Panc1 (cell line): Measurements from ENCODE around the gene DCST2. TPM values are rescaled to one million over a fixed set of nuclear protein-coding genes. Genes with fewer than 3 reads are reported as not detected.
A peak's percentile ranks its signal among the peaks of the same experiment; 100 is the strongest.

ENCODE experiments used
- ATAC-seq: fragments of 200-7000 bp; cut with Tn5 transposase; 2 replicates; pipeline ENCODE4 v1.9.1; 2020; ENCODE audit warnings: mild to moderate bottlenecking, moderate library complexity
- BruUV-seq: library from RNA; stranded (reverse); fragments of 400-500 nt; replicated peaks from 2 replicates; lab custom pipeline; 2021; lab: Mats Ljungman, UMichigan
- CTCF ChIA-PET: fragments of 300-600 bp; sonication (Branson Sonifier 250); formaldehyde crosslinking; loops from one replicate; lab custom pipeline; 2022; ENCODE audit warnings: antibody characterized with exemption; lab: Charles Lee
- POLR2A ChIA-PET: fragments of 300-600 bp; sonication (Branson Sonifier 250); formaldehyde crosslinking; loops from one replicate; lab custom pipeline; 2022; ENCODE audit warnings: antibody characterized with exemption; lab: Charles Lee
- DNase-seq: peaks from one replicate; pipeline ENCODE4 v3.0.0-alpha.2; 2010; ENCODE audit warnings: low read depth, low spot score
- H3K27ac ChIP-seq: 2 replicates; pipeline ENCODE4 v1.5.1; 2011; ENCODE audit warnings: mild to moderate bottlenecking, low read length, inconsistent platforms
- H3K27me3 ChIP-seq: fragments of 200-500 bp; sonication (Bioruptor generic); 2 replicates; pipeline ENCODE4 v1.6.0; 2014; ENCODE audit warnings: low read length, inconsistent platforms; ENCODE audit not compliant: control insufficient read depth, insufficient read depth
- H3K36me3 ChIP-seq: fragments of 200-500 bp; sonication (Bioruptor generic); 2 replicates; pipeline ENCODE4 v1.5.1; 2014; ENCODE audit warnings: inconsistent platforms, mild to moderate bottlenecking, low read length, moderate library complexity; ENCODE audit not compliant: control insufficient read depth, insufficient read depth
- H3K4me1 ChIP-seq: 2 replicates; pipeline ENCODE4 v1.5.1; 2011; ENCODE audit warnings: inconsistent platforms, mild to moderate bottlenecking, low read length, moderate library complexity; ENCODE audit not compliant: control insufficient read depth, insufficient read depth
- H3K4me3 ChIP-seq, 2 experiments: 2 replicates each; pipeline ENCODE4 v1.5.1; 2011 to 2012; ENCODE audit warnings: low read depth in 2 of 2, low read length in 2 of 2, mild to moderate bottlenecking in 2 of 2, inconsistent platforms in 1 of 2, moderate library complexity in 1 of 2
- H3K9me3 ChIP-seq: fragments of 200-500 bp; sonication (Bioruptor generic); 2 replicates; pipeline ENCODE4 v1.5.1; 2014; ENCODE audit warnings: low read depth, mild to moderate bottlenecking, inconsistent platforms, low read length, moderate library complexity; ENCODE audit not compliant: control insufficient read depth, insufficient read depth
- POLR2AphosphoS5 ChIP-seq: IDR thresholded peaks from 2 replicates; pipeline ENCODE4 v1.6.1; 2012; ENCODE audit warnings: mild to moderate bottlenecking, low read depth, low read length, moderate library complexity
- SIN3A ChIP-seq: IDR thresholded peaks from 2 replicates; pipeline ENCODE4 v1.6.1; 2012; ENCODE audit warnings: low read depth, mild to moderate bottlenecking, low read length, moderate library complexity, borderline replicate concordance; ENCODE audit not compliant: insufficient read depth
- TCF7L2 ChIP-seq: IDR thresholded peaks from 2 replicates; pipeline ENCODE4 v1.6.1; 2011; ENCODE audit warnings: mild to moderate bottlenecking, low read depth, low read length, inconsistent platforms
- in situ Hi-C: cut with HindIII; loops from 2 replicates; pipeline ENCODE4 v1.10.0; 2016; ENCODE audit warnings: low sequenced_read_pairs, low pct_unique_long_range_greater_than_20kb
- intact Hi-C: fragments of 100-400 bp; cut with micrococcal nuclease; formaldehyde crosslinking; loops from one replicate; pipeline ENCODE4 v1.10.0; 2022; ENCODE audit not compliant: unreplicated experiment
- total RNA-seq: library from RNA; stranded (reverse); gene quantifications from one replicate; pipeline ENCODE4 v1.2.1, GENCODE V29; 2021; ENCODE audit not compliant: unreplicated experiment
- TF ChIP-seq, protein P1 (sequence below), 2 experiments: IDR thresholded peaks; 2 replicates each; pipeline ENCODE4 v1.6.1; 2011 to 2012; ENCODE audit warnings: low read depth in 2 of 2, control low read depth in 1 of 2, low read length in 1 of 2, mild to moderate bottlenecking in 1 of 2, moderate library complexity in 1 of 2; ENCODE audit not compliant: insufficient read depth in 1 of 2
- TF ChIP-seq, protein P2 (sequence below): fragments of 450-650 bp; IDR thresholded peaks from 2 replicates; pipeline ENCODE4 v1.5.1; 2017; ENCODE audit warnings: mild to moderate bottlenecking

The DCST2 gene
- total RNA-seq, 1 experiment from 2014 or later, result 0.13 TPM

DNA sequence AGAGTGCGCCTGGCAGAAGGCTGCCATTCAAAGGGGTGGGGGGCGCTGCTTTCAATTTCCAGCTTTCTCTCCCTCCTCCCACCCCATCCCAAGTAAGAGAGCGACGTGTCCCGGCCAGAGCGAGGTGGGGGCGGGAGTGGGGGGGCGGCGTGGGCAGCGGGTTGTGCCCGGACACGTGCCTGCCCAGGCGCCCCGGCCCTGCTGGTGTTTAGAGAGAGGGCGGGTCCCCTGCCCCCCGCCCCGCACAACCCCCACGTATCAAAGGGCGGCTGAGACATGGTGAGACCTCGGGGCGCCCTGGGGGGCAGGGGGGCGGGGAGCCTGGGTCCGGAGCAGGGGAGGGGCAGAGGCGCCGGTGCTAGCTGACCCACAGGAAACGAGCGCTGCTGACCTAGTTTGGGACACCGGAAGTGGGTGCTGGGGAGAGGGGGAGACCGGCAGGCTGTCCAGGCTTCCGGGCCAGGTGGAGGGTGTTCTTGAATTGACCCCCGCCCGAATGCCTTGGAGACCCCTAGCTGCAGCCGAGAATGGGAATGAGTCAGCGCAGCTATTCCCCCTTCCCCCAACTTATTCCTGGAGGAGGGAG lies 29.7 kb downstream of the DCST2 start:
- ATAC-seq (peak; percentile 20), DNase-seq (no peak)
- no peaks in the 10 kb centered on the region for H3K27me3 ChIP-seq
- BruUV-seq, result no TSS peak
- TF ChIP-seq, protein P1, sequence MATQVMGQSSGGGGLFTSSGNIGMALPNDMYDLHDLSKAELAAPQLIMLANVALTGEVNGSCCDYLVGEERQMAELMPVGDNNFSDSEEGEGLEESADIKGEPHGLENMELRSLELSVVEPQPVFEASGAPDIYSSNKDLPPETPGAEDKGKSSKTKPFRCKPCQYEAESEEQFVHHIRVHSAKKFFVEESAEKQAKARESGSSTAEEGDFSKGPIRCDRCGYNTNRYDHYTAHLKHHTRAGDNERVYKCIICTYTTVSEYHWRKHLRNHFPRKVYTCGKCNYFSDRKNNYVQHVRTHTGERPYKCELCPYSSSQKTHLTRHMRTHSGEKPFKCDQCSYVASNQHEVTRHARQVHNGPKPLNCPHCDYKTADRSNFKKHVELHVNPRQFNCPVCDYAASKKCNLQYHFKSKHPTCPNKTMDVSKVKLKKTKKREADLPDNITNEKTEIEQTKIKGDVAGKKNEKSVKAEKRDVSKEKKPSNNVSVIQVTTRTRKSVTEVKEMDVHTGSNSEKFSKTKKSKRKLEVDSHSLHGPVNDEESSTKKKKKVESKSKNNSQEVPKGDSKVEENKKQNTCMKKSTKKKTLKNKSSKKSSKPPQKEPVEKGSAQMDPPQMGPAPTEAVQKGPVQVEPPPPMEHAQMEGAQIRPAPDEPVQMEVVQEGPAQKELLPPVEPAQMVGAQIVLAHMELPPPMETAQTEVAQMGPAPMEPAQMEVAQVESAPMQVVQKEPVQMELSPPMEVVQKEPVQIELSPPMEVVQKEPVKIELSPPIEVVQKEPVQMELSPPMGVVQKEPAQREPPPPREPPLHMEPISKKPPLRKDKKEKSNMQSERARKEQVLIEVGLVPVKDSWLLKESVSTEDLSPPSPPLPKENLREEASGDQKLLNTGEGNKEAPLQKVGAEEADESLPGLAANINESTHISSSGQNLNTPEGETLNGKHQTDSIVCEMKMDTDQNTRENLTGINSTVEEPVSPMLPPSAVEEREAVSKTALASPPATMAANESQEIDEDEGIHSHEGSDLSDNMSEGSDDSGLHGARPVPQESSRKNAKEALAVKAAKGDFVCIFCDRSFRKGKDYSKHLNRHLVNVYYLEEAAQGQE (IDR thresholded peaks at IDR 0.05; ENCODE audit: insufficient read depth in 1 of 2, low read depth in 2 of 2, low read length in 1 of 2), result no peak
- 0 out of 2 replicates have a peak, but pooled peaks have one; percentile 33 for TF ChIP-seq SIN3A
- no peaks in the 10 kb centered on the region for H3K9me3 ChIP-seq
- H3K36me3 ChIP-seq, result peaks cover 5% of the 10 kb centered on the region; the same call in 1 of the 2 replicates
- H3K4me1 ChIP-seq, result peaks cover 48% of the 10 kb centered on the region
- in situ Hi-C loops, result no loop called here
- POLR2A ChIA-PET, result no interaction called here
- H3K4me3 ChIP-seq, result peak overlapping the region; percentile 80 to 98
- H3K27ac ChIP-seq, result peak overlapping the region; percentile 99
- intact Hi-C loops, result loop anchor here (5.0 kb wide), 1 partner anchor 277 kb away; no protein-coding TSS in a partner anchor
- CTCF ChIA-PET, result no interaction called here

DNA sequence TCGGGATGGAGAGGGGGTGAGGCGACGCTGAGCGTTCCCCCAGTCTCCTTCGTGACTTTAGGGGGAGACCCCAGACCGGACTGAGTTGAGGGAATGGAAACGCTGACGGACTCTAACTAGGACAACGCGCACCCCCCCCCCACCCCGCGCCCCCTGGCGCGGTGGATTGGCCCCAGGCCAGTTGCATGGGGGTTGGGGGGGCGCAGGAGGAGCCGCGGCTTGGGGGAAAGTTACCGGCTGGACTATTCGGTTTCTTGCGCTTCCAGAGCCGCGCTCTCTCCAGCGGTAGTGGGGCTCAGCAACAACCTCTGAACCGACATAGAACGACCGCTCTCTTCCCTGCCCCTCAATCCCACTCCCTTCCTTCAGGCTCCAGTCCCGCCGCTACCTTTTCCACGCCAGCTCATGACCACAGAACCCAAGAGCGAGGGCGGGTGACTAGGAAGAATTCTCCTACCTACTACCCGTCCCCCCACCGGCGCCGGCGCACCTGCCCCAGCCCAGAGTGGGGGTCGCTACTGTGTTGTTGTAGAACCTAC lies 30.3 kb downstream of the DCST2 start:
- in situ Hi-C loops (no loop called here), intact Hi-C loops (loop anchor here (5.0 kb wide), 1 partner anchor 276 kb away; no protein-coding TSS in a partner anchor)
- BruUV-seq, result TSS peak; percentile 38
- ATAC-seq (no peak), DNase-seq (no peak)
- CTCF ChIA-PET, result no interaction called here
- H3K9me3 ChIP-seq, result no peaks in the 10 kb centered on the region
- no peaks in the 10 kb centered on the region for H3K27me3 ChIP-seq
- POLR2A ChIA-PET, result no interaction called here
- peak overlapping the region; percentile 80 to 98 for H3K4me3 ChIP-seq
- TF ChIP-seq POLR2AphosphoS5 (no peak; the same call in 1 of the 2 replicates), SIN3A (0 out of 2 replicates have a peak, but pooled peaks have one; percentile 53), TCF7L2 (no peak)
- TF ChIP-seq, protein P1 (IDR thresholded peaks at IDR 0.05; ENCODE audit: insufficient read depth in 1 of 2, low read depth in 2 of 2, low read length in 1 of 2), result no peak
- TF ChIP-seq, protein P2, sequence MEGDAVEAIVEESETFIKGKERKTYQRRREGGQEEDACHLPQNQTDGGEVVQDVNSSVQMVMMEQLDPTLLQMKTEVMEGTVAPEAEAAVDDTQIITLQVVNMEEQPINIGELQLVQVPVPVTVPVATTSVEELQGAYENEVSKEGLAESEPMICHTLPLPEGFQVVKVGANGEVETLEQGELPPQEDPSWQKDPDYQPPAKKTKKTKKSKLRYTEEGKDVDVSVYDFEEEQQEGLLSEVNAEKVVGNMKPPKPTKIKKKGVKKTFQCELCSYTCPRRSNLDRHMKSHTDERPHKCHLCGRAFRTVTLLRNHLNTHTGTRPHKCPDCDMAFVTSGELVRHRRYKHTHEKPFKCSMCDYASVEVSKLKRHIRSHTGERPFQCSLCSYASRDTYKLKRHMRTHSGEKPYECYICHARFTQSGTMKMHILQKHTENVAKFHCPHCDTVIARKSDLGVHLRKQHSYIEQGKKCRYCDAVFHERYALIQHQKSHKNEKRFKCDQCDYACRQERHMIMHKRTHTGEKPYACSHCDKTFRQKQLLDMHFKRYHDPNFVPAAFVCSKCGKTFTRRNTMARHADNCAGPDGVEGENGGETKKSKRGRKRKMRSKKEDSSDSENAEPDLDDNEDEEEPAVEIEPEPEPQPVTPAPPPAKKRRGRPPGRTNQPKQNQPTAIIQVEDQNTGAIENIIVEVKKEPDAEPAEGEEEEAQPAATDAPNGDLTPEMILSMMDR, result no peak
- H3K4me1 ChIP-seq, result peaks cover 45% of the 10 kb centered on the region
- peaks cover 5% of the 10 kb centered on the region; the same call in 1 of the 2 replicates for H3K36me3 ChIP-seq
- H3K27ac ChIP-seq, result peak overlapping the region; percentile 99
